ENCODE measurements around the gene SCYGR2.

DNA sequence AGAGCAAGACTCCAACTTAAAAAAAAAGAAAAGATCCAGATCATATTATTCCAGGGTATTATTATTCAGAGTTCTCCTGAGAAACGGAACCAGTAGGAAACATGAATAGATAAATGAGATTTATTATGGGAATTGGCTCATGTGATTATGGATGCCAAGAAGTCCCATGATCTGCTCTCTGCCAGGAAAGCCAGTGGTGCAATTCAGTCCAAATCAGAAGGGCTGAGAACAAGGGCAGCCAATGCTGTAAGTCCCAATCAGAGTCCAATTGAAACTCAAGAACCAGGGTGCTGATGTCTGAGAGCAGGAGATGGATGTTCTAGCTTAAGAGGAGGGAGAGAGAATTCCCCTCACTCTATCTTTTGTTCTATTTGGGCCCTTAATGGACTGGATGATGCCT lies 7.8 kb downstream of the SCYGR2 start:
- TF ChIP-seq, protein P1, sequence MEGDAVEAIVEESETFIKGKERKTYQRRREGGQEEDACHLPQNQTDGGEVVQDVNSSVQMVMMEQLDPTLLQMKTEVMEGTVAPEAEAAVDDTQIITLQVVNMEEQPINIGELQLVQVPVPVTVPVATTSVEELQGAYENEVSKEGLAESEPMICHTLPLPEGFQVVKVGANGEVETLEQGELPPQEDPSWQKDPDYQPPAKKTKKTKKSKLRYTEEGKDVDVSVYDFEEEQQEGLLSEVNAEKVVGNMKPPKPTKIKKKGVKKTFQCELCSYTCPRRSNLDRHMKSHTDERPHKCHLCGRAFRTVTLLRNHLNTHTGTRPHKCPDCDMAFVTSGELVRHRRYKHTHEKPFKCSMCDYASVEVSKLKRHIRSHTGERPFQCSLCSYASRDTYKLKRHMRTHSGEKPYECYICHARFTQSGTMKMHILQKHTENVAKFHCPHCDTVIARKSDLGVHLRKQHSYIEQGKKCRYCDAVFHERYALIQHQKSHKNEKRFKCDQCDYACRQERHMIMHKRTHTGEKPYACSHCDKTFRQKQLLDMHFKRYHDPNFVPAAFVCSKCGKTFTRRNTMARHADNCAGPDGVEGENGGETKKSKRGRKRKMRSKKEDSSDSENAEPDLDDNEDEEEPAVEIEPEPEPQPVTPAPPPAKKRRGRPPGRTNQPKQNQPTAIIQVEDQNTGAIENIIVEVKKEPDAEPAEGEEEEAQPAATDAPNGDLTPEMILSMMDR (IDR thresholded peaks at IDR 0.05 in 2 of 3, conservative IDR thresholded peaks at IDR 0.05 in 1 of 3; ENCODE audit: borderline replicate concordance in 1 of 3, insufficient read depth in 1 of 3, low read depth in 2 of 3, low read length in 2 of 3), result no peak
- TF ChIP-seq EZH2 (IDR thresholded peaks at IDR 0.05) (no peak), POLR2A (IDR thresholded peaks at IDR 0.05; ENCODE audit: borderline replicate concordance, extremely low read depth, insufficient read depth, insufficient read length) (no peak), EGR1 (IDR thresholded peaks at IDR 0.05; ENCODE audit: low read depth) (no peak), EZH2phosphoT487 (IDR thresholded peaks at IDR 0.05; ENCODE audit: borderline replicate concordance) (no peak), FOSL1 (IDR thresholded peaks at IDR 0.05; ENCODE audit: low read depth) (no peak), CEBPB (IDR thresholded peaks at IDR 0.05; ENCODE audit: low read depth) (no peak), CBX3 (IDR thresholded peaks at IDR 0.05; ENCODE audit: low read depth) (no peak), POLR2AphosphoS5 (IDR thresholded peaks at IDR 0.05; ENCODE audit: low read depth, low read length) (no peak), ZNF274 (IDR thresholded peaks at IDR 0.05; ENCODE audit: low read depth, low read length) (no peak)
